Vagina (tissue), 2 donors: ENCODE measurements around the gene CHRD.

Source experiments
- CTCF ChIP-seq, 3 experiments: fragments of 450-650 bp in 2 of 3; fragments of 200-600 bp in 1 of 3; sonication (generic) in 1 of 3; IDR thresholded peaks; one replicate each; pipeline ENCODE4 v1.5.1; 2017 to 2019; ENCODE audit warnings: antibody characterized with exemption in 3 of 3, mild to moderate bottlenecking in 2 of 3, moderate library complexity in 2 of 3
- POLR2AphosphoS5 ChIP-seq, 2 donors: sonication (generic); formaldehyde crosslinking; IDR thresholded peaks; one replicate each; pipeline ENCODE4 v1.9.0; 2017; ENCODE audit warnings: antibody characterized with exemption in 2 of 2, mild to moderate bottlenecking in 2 of 2, low read depth in 1 of 2; ENCODE audit not compliant: insufficient read depth in 1 of 2

- TF ChIP-seq POLR2AphosphoS5 (IDR thresholded peaks at IDR 0.05; ENCODE audit: insufficient read depth in 1 of 2, low read depth in 1 of 2) (no peak), CTCF (IDR thresholded peaks at IDR 0.05) (no peak)
Observed at GRCh38 chr3:184375747-184376461, 4.0 kb upstream of the CHRD start.
